Fibroblast of peridontal ligament (primary cell): Measurements from ENCODE around the gene ITSN1.
A peak's percentile ranks its signal among the peaks of the same experiment; 100 is the strongest.
"Not testable (repeated sequence)": the region's sequence is repeated elsewhere in the genome, so short reads cannot be mapped to it uniquely, and the experiment has no call there.

Source experiments
- DNase-seq: peaks from one replicate; pipeline ENCODE4 v3.0.0-alpha.2; 2010; ENCODE audit errors: extremely low read depth

ITSN1 gene

GRCh38 chr21:33926248-33926647, 283.9 kb downstream of the ITSN1 start:
- DNase-seq = not testable (repeated sequence)

GRCh38 chr21:33931052-33931798, 288.9 kb downstream of the ITSN1 start:
- DNase-seq = peak; percentile 20

- peak; percentile 64 for DNase-seq
Observed at GRCh38 chr21:33931799-33932390, 289.6 kb downstream of the ITSN1 start.

- DNase-seq = no peak
Observed at GRCh38 chr21:33932731-33933130, 290.4 kb downstream of the ITSN1 start.

GRCh38 chr21:33936301-33937038, 294.2 kb downstream of the ITSN1 start:
- DNase-seq = peak; percentile 50

GRCh38 chr21:33937146-33937545, 294.8 kb downstream of the ITSN1 start:
- no peak for DNase-seq

- DNase-seq = no peak
Observed at GRCh38 chr21:33937931-33938339, 295.6 kb downstream of the ITSN1 start.

- no peak for DNase-seq
Observed at GRCh38 chr21:33938381-33938780, 296.1 kb downstream of the ITSN1 start.

- DNase-seq = peak; percentile 81
Observed at GRCh38 chr21:33939226-33939625, 296.9 kb downstream of the ITSN1 start.

- DNase-seq = peak; percentile 87
Observed at GRCh38 chr21:33940164-33940880, 298.0 kb downstream of the ITSN1 start.

GRCh38 chr21:33940881-33941245, 298.6 kb downstream of the ITSN1 start:
- DNase-seq = peak; percentile 72

- no peak for DNase-seq
Observed at GRCh38 chr21:33942426-33942825, 300.1 kb downstream of the ITSN1 start.

GRCh38 chr21:33943293-33943692, 301.0 kb downstream of the ITSN1 start:
- DNase-seq = no peak

- no peak for DNase-seq
Observed at GRCh38 chr21:33944185-33944763, 302.0 kb downstream of the ITSN1 start.

- no peak for DNase-seq
Observed at GRCh38 chr21:33945652-33946270, 303.5 kb downstream of the ITSN1 start.

GRCh38 chr21:33947451-33948095, 305.3 kb downstream of the ITSN1 start:
- DNase-seq = peak; percentile 96

- DNase-seq = no peak
Observed at GRCh38 chr21:33948096-33948950, 306.0 kb downstream of the ITSN1 start.

GRCh38 chr21:33948951-33949444, 306.7 kb downstream of the ITSN1 start:
- DNase-seq = no peak
